ENCODE results near the gene CNTRL. TPM values are rescaled to one million over a fixed set of nuclear protein-coding genes. Genes with fewer than 3 reads are reported as not detected.
A peak's percentile ranks its signal among the peaks of the same experiment; 100 is the strongest.

Gene CNTRL
- total RNA-seq, 1 experiment from 2014 or later: 18.9 TPM

DNA sequence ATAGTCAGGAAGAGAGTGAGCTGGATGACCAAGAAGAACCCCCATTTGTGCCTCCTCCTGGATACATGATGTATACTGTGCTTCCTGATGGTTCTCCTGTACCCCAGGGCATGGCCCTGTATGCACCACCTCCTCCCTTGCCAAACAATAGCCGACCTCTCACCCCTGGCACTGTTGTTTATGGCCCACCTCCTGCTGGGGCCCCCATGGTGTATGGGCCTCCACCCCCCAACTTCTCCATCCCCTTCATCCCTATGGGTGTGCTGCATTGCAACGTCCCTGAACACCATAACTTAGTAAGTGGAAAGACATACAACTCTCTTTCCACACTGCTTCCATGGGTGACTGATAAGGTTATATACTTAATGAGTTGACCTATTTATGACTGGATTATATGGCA is 75.4 kb downstream of the CNTRL start:
- ChIA-PET POLR2A (interaction anchor here (0.6 to 1.4 kb wide), 2 partner anchors 12 to 801 kb away, joined by 3 read pairs; no protein-coding TSS in a partner anchor), CTCF (interaction anchor here (0.6 to 1.0 kb wide), 2 partner anchors 18 to 29 kb away, joined by 3 to 5 read pairs; no protein-coding TSS in a partner anchor)
- no peaks in the 10 kb centered on the region for H3K27me3 Mint-ChIP-seq (ENCODE audit: insufficient read depth, unreplicated experiment)
- no TSS peak for BruUV-seq (replicated peaks)
- intact Hi-C loops (cut with micrococcal nuclease): no loop called here
- no peaks in the 10 kb centered on the region for H3K9me3 Mint-ChIP-seq (ENCODE audit: unreplicated experiment)
- H3K36me3 Mint-ChIP-seq (ENCODE audit: insufficient read depth, unreplicated experiment): peaks cover 15% of the 10 kb centered on the region
- TF ChIP-seq, protein P1, sequence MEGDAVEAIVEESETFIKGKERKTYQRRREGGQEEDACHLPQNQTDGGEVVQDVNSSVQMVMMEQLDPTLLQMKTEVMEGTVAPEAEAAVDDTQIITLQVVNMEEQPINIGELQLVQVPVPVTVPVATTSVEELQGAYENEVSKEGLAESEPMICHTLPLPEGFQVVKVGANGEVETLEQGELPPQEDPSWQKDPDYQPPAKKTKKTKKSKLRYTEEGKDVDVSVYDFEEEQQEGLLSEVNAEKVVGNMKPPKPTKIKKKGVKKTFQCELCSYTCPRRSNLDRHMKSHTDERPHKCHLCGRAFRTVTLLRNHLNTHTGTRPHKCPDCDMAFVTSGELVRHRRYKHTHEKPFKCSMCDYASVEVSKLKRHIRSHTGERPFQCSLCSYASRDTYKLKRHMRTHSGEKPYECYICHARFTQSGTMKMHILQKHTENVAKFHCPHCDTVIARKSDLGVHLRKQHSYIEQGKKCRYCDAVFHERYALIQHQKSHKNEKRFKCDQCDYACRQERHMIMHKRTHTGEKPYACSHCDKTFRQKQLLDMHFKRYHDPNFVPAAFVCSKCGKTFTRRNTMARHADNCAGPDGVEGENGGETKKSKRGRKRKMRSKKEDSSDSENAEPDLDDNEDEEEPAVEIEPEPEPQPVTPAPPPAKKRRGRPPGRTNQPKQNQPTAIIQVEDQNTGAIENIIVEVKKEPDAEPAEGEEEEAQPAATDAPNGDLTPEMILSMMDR (IDR thresholded peaks at IDR 0.05; ENCODE audit: unreplicated experiment): no peak
- DNase-seq (ENCODE audit: unreplicated experiment): no peak
- no peak overlapping the region for H3K27ac Mint-ChIP-seq (ENCODE audit: low read depth, unreplicated experiment)
- no peak overlapping the region for H3K4me3 Mint-ChIP-seq (ENCODE audit: unreplicated experiment)
- peaks cover 13% of the 10 kb centered on the region for H3K4me1 Mint-ChIP-seq (ENCODE audit: insufficient read depth, unreplicated experiment)

DNA sequence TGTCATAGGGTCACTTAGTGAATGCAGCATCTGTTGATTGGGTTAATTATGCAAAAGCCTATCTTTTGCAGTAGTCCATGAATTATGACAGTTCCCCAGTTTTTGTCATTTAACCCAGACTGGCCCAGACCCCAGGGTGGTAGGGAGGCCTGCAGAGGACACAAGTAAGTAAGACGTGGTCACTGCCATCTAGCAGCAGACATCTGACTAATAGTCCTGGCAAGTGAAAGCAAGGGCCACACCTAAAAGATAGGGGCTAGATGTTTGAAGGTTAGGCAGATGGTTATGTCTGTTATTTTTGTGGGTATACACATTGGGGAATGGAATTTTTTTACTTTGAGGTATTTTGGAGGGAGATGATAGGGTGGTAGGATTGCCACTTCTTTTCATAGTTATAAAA is 78.9 kb downstream of the CNTRL start:
- no peak overlapping the region for H3K4me3 Mint-ChIP-seq (ENCODE audit: unreplicated experiment)
- peaks cover 13% of the 10 kb centered on the region for H3K36me3 Mint-ChIP-seq (ENCODE audit: insufficient read depth, unreplicated experiment)
- peaks cover 20% of the 10 kb centered on the region for H3K4me1 Mint-ChIP-seq (ENCODE audit: insufficient read depth, unreplicated experiment)
- BruUV-seq (replicated peaks): no TSS peak
- TF ChIP-seq, protein P1 (IDR thresholded peaks at IDR 0.05; ENCODE audit: unreplicated experiment): no peak
- H3K9me3 Mint-ChIP-seq (ENCODE audit: unreplicated experiment): no peaks in the 10 kb centered on the region
- POLR2A ChIA-PET: interaction anchor here (1.2 to 3.3 kb wide), 2 partner anchors 33 to 240 kb away, joined by 4 to 45 read pairs; no protein-coding TSS in a partner anchor
- no peak for DNase-seq (ENCODE audit: unreplicated experiment)
- no peak overlapping the region for H3K27ac Mint-ChIP-seq (ENCODE audit: low read depth, unreplicated experiment)
- intact Hi-C loops (cut with micrococcal nuclease): no loop called here
- no peaks in the 10 kb centered on the region for H3K27me3 Mint-ChIP-seq (ENCODE audit: insufficient read depth, unreplicated experiment)
- CTCF ChIA-PET: interaction anchor here (1.2 kb wide), 1 partner anchor 82 kb away, joined by 4 read pairs; no protein-coding TSS in a partner anchor

DNA sequence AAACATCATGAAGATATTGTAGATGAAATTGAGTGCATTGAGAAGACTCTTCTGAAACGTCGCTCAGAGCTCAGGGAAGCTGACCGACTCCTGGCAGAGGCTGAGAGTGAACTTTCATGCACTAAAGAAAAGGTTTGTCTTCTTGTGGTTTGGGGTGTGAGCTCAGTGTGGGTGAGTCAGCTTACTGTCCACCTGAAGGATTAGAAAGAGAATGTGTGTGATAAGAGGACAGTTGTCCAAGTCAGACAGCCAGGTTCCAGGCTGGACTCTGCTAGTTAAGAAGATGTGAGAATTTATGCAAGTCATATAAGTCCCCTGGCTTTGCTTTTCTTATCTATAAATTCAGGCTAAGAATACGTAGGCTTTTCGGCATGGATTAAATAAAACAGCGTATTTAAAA is 80.0 kb downstream of the CNTRL start:
- Mint-ChIP-seq H3K27me3 (ENCODE audit: insufficient read depth, unreplicated experiment) (no peaks in the 10 kb centered on the region), H3K36me3 (ENCODE audit: insufficient read depth, unreplicated experiment) (peaks cover 9% of the 10 kb centered on the region), H3K9me3 (ENCODE audit: unreplicated experiment) (no peaks in the 10 kb centered on the region), H3K4me3 (ENCODE audit: unreplicated experiment) (peak overlapping the region; percentile 48), H3K4me1 (ENCODE audit: insufficient read depth, unreplicated experiment) (peaks cover 20% of the 10 kb centered on the region), H3K27ac (ENCODE audit: low read depth, unreplicated experiment) (peak overlapping the region; percentile 43)
- no TSS peak for BruUV-seq (replicated peaks)
- TF ChIP-seq, protein P1 (IDR thresholded peaks at IDR 0.05; ENCODE audit: unreplicated experiment): no peak
- DNase-seq (ENCODE audit: unreplicated experiment): peak; percentile 66
- intact Hi-C loops (cut with micrococcal nuclease): loop anchor here (5.0 kb wide), 1 partner anchor 32 kb away; no protein-coding TSS in a partner anchor
- ChIA-PET CTCF (interaction anchor here (0.6 to 1.4 kb wide), 5 partner anchors 16 to 286 kb away, joined by 3 to 5 read pairs (median 3); no protein-coding TSS in a partner anchor), POLR2A (interaction anchor here (0.8 to 3.3 kb wide), 8 partner anchors 11 to 132 kb away, joined by 3 to 45 read pairs (median 4); partner anchors contain the start of gene CNTRL)

DNA sequence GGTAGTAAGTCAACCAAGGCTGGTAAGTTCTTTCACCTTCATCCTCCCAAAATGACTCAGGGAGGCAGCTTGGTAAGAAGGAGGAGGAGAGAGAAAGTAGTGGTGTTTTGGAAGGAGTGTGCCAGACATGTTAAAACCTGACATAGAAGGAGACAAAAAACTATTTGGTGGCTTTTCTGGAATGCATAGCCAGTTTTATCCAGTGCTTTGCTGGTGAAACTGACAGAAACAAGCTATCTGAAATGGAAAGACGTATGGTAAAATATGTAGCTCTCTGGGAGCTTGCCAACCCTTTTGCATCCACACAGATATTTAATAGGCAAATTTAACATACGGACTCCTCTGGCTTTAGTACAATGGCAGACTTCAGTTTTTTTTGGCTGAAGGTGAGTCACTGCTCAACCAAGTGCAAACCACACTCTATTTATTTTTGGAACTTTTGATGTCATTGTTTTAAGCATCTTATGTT is 81.5 kb downstream of the CNTRL start:
- H3K27me3 Mint-ChIP-seq (ENCODE audit: insufficient read depth, unreplicated experiment): no peaks in the 10 kb centered on the region
- ChIA-PET POLR2A (interaction anchor here (0.6 to 3.3 kb wide), 14 partner anchors 12 to 220 kb away, joined by 3 to 45 read pairs (median 4); partner anchors contain the start of genes CNTRL and RAB14), CTCF (interaction anchor here (0.7 to 1.7 kb wide), 5 partner anchors 13 to 96 kb away, joined by 3 to 9 read pairs (median 3); no protein-coding TSS in a partner anchor)
- H3K27ac Mint-ChIP-seq (ENCODE audit: low read depth, unreplicated experiment): peak overlapping the region; percentile 69
- intact Hi-C loops (cut with micrococcal nuclease): loop anchor here (5.0 kb wide), 1 partner anchor 34 kb away; no protein-coding TSS in a partner anchor
- no TSS peak for BruUV-seq (replicated peaks)
- H3K4me1 Mint-ChIP-seq (ENCODE audit: insufficient read depth, unreplicated experiment): peaks cover 20% of the 10 kb centered on the region
- DNase-seq (ENCODE audit: unreplicated experiment): peak; percentile 87
- TF ChIP-seq, protein P1 (IDR thresholded peaks at IDR 0.05; ENCODE audit: unreplicated experiment): no peak
- peak overlapping the region; percentile 56 for H3K4me3 Mint-ChIP-seq (ENCODE audit: unreplicated experiment)
- H3K9me3 Mint-ChIP-seq (ENCODE audit: unreplicated experiment): no peaks in the 10 kb centered on the region
- H3K36me3 Mint-ChIP-seq (ENCODE audit: insufficient read depth, unreplicated experiment): peaks cover 14% of the 10 kb centered on the region
